LNCaP clone FGC (cell line): ENCODE results near the gene DAAM2.

Source experiments
- DNase-seq: peaks from one replicate; pipeline ENCODE4 v3.0.0-alpha.2; 2011; ENCODE audit warnings: low read depth
- H3K4me3 ChIP-seq: 2 replicates; pipeline ENCODE4 v1.5.1; 2011; ENCODE audit warnings: mild to moderate bottlenecking, low read depth, low read length, control low read depth
- TF ChIP-seq, protein P1 (sequence below): IDR thresholded peaks from 2 replicates; pipeline ENCODE4 v1.5.1; 2012; ENCODE audit warnings: mild to moderate bottlenecking; ENCODE audit not compliant: control insufficient read depth, insufficient read depth; ENCODE audit errors: extremely low read depth

DAAM2 gene

DNA sequence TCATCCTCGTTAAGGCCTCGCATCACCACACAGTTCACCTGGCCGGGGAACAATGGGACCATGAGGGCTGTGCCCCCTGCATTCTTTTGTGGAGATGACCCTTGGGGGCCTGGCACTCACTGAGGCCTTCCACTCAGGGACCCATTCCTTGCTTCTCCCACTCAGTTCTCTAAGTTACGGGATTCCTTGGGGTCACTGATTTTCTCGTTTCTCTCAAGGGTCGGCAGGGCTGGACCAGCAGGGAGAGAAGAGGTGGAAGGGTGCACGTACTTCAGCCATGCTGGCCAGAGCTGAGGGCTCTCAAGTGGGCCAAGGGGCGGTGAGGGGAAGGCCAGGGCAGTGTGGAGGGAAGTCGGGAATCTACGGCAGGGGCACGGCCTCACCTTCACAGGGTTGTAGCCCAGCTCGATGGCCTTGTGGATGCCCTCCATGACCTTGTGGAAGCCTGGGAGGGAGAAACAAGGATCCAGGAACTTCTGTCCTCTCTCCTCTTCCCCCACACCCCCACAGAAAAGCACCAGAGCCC is 121.3 kb downstream of the DAAM2 start:
- no peak overlapping the region for H3K4me3 ChIP-seq
- TF ChIP-seq, protein P1, sequence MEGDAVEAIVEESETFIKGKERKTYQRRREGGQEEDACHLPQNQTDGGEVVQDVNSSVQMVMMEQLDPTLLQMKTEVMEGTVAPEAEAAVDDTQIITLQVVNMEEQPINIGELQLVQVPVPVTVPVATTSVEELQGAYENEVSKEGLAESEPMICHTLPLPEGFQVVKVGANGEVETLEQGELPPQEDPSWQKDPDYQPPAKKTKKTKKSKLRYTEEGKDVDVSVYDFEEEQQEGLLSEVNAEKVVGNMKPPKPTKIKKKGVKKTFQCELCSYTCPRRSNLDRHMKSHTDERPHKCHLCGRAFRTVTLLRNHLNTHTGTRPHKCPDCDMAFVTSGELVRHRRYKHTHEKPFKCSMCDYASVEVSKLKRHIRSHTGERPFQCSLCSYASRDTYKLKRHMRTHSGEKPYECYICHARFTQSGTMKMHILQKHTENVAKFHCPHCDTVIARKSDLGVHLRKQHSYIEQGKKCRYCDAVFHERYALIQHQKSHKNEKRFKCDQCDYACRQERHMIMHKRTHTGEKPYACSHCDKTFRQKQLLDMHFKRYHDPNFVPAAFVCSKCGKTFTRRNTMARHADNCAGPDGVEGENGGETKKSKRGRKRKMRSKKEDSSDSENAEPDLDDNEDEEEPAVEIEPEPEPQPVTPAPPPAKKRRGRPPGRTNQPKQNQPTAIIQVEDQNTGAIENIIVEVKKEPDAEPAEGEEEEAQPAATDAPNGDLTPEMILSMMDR, result no peak
- no peak for DNase-seq

DNA sequence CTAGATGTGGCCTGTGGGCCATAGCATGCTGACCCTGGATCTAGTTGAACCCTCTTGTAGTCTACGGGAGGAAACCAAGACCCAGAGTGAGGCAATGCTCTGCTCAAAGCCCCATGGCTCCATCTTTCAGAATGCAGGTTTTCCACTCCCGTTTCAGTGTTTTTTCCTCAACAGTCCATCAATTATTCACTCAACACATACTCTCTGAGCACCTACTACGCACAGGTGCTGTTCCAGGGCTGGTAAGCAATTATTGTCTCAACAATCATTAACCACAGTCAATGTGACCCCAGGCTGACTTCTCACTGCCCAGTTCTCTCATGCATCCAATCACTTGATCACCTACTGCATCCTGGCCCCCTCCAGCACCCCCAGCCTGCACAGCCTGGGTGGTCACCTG is 122.1 kb downstream of the DAAM2 start:
- TF ChIP-seq, protein P1, result no peak
- H3K4me3 ChIP-seq, result no peak overlapping the region
- DNase-seq, result no peak

DNA sequence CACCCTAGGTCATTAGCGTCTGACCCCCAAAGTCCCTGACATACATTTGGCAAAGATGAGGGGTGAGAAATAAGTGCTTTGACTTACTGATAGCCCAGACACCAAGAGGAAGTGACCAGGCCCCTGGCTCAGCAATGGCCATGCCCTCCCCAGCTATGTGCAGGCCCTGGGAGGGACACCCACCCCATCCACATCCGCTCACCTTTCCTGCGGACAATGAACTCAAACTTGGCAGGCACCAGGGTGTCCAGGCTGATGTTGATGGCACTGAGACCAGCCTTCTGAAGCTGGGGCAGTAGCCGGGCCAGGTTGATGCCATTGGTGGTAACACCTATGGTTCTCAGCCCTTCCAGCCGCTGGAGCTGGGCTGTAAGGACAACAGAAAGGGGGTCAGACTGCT is 123.7 kb downstream of the DAAM2 start:
- no peak for DNase-seq
- H3K4me3 ChIP-seq, result no peak overlapping the region
- TF ChIP-seq, protein P1, result no peak

DNA sequence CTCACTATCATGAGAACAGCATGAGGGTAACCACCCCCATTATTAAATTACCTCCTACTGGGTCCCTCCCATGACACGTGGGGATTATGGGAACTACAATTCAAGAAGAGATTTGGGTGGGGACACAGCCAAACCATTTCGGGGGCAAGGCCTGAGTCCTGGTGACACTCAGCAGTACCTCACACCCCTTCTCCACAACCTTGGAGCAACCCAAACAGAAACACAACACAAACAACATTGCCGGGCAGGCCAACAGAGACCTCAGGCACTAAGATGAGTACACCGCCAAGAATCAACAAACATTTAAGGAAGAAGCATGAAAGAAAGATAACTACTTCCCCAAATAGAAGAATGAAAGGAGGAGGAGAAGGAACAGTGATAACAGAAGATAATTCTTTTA is 125.2 kb downstream of the DAAM2 start:
- DNase-seq, result no peak
- no peak overlapping the region for H3K4me3 ChIP-seq
- TF ChIP-seq, protein P1, result no peak

DNA sequence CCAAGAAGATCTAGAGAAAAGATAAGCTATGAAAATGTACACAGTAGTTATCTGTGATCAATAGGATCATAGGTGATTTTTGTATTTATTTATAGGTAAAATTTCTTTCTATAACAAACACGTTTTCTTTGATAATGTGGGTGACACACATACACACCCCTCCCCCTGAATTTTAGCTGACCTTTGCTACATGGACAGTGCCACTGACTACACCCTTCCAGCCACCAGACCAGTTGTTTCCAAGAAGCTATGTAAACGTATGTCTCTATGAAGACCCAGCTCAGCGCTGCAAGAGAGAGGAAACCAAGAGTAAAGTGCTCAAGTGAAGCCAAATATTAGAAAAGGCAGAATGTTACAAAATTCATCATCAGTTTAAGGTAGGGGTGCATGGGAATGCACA is 125.8 kb downstream of the DAAM2 start:
- H3K4me3 ChIP-seq, result no peak overlapping the region
- TF ChIP-seq, protein P1, result no peak
- DNase-seq, result no peak

- TF ChIP-seq, protein P1, result no peak
- DNase-seq, result no peak
- H3K4me3 ChIP-seq, result no peak overlapping the region
These were observed 126.7 kb downstream of the DAAM2 start for GRCh38 chr6:39918831-39919230.

- TF ChIP-seq, protein P1, result no peak
- DNase-seq, result no peak
- H3K4me3 ChIP-seq, result no peak overlapping the region
These were observed 128.0 kb downstream of the DAAM2 start for GRCh38 chr6:39920157-39920556.
